ENCODE measurements around the gene RPTOR.
"Not testable (repeated sequence)": the region's sequence is repeated elsewhere in the genome, so short reads cannot be mapped to it uniquely, and the experiment has no call there.

Gene RPTOR

GRCh38 chr17:80513201-80513600, 31.4 kb upstream of the RPTOR start:
- no peak for DNase-seq (ENCODE audit: low spot score)

- no peak for DNase-seq (ENCODE audit: low spot score)
These were observed 30.7 kb upstream of the RPTOR start for GRCh38 chr17:80513892-80514291.

- no peak for DNase-seq (ENCODE audit: low spot score)
These were observed 28.3 kb upstream of the RPTOR start for GRCh38 chr17:80516171-80516932.

- DNase-seq (ENCODE audit: low spot score): no peak
These were observed 27.0 kb upstream of the RPTOR start for GRCh38 chr17:80517641-80518040.

- no peak for DNase-seq (ENCODE audit: low spot score)
These were observed 26.2 kb upstream of the RPTOR start for GRCh38 chr17:80518392-80518791.

- DNase-seq (ENCODE audit: low spot score): no peak
These were observed 25.4 kb upstream of the RPTOR start for GRCh38 chr17:80519091-80519781.

GRCh38 chr17:80520810-80521455, 23.7 kb upstream of the RPTOR start:
- no peak for DNase-seq (ENCODE audit: low spot score)

- DNase-seq (ENCODE audit: low spot score): no peak
These were observed 21.4 kb upstream of the RPTOR start for GRCh38 chr17:80523054-80523744.

- no peak for DNase-seq (ENCODE audit: low spot score)
These were observed 20.5 kb upstream of the RPTOR start for GRCh38 chr17:80523956-80524712.

GRCh38 chr17:80526116-80526910, 18.3 kb upstream of the RPTOR start:
- no peak for DNase-seq (ENCODE audit: low spot score)

- DNase-seq (ENCODE audit: low spot score): no peak
These were observed 17.5 kb upstream of the RPTOR start for GRCh38 chr17:80527016-80527645.

- no peak for DNase-seq (ENCODE audit: low spot score)
These were observed 16.1 kb upstream of the RPTOR start for GRCh38 chr17:80528536-80528935.

GRCh38 chr17:80529104-80529903, 15.3 kb upstream of the RPTOR start:
- no peak for DNase-seq (ENCODE audit: low spot score)

GRCh38 chr17:80529904-80530292, 14.7 kb upstream of the RPTOR start:
- no peak for DNase-seq (ENCODE audit: low spot score)

GRCh38 chr17:80531400-80531799, 13.2 kb upstream of the RPTOR start:
- no peak for DNase-seq (ENCODE audit: low spot score)

GRCh38 chr17:80537386-80537785, 7.3 kb upstream of the RPTOR start:
- DNase-seq (ENCODE audit: low spot score): not testable (repeated sequence)

- no peak for DNase-seq (ENCODE audit: low spot score)
These were observed 6.2 kb upstream of the RPTOR start for GRCh38 chr17:80538484-80538883.

- DNase-seq (ENCODE audit: low spot score): no peak
These were observed 5.5 kb upstream of the RPTOR start for GRCh38 chr17:80539022-80539641.

- no peak for DNase-seq (ENCODE audit: low spot score)
These were observed 825 bp downstream of the RPTOR start for GRCh38 chr17:80545499-80545826.
